GF-D8 (cell line): ENCODE results near the gene IL6R.

Source experiments
- DNase-seq: peaks from one replicate; lab custom pipeline; 2025; lab: John Stamatoyannopoulos, UW

IL6R gene

DNA sequence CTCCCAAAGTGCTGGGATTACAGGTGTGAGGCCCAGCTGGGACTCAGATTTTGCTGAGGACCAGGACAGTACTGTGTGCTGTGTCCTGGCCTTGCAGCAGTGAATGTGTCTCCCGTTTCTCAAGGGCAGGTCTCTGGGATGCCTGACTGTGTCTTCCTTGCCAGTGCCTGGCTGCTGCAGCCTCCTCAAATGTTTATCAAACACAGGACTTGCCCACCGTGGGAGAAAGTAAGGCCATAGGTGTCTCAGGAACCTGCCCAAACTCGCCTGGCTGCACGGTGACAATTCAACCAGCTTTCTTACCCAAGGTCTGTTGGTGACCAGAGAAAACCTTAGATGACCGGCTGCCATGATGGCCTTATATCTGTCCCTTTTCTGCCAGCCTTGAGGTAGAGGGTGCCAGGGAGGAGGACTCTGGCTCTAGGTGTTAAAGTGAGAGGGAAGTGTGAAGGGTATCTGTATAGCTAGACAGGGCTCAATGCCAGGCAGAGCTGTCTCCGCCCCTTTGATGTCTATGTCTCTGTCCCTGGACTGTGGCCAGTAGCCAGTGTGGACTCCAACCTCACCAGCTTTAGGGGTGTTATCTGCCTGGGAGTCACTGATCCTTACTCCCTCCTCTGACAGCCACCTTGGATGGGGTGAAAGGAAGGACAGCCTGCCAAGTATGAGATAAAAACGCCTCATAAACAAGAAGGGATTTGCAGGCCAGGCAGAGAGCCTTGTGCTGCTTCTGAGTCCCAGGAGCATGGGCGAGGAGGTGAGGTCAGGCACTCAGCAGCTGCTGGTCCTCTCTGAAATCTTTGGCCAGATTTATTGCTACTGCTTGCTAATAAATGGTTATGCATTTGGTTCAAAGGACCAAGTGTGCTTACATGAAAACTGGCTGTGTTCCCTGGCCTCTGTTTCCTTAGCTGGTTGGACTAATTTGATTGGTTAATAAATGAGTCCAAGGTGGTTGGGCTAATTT lies 22.3 kb downstream of the IL6R start:
- no peak for DNase-seq

GRCh38 chr1:154429118-154429517 lies 24.0 kb downstream of the IL6R start:
- no peak for DNase-seq

DNA sequence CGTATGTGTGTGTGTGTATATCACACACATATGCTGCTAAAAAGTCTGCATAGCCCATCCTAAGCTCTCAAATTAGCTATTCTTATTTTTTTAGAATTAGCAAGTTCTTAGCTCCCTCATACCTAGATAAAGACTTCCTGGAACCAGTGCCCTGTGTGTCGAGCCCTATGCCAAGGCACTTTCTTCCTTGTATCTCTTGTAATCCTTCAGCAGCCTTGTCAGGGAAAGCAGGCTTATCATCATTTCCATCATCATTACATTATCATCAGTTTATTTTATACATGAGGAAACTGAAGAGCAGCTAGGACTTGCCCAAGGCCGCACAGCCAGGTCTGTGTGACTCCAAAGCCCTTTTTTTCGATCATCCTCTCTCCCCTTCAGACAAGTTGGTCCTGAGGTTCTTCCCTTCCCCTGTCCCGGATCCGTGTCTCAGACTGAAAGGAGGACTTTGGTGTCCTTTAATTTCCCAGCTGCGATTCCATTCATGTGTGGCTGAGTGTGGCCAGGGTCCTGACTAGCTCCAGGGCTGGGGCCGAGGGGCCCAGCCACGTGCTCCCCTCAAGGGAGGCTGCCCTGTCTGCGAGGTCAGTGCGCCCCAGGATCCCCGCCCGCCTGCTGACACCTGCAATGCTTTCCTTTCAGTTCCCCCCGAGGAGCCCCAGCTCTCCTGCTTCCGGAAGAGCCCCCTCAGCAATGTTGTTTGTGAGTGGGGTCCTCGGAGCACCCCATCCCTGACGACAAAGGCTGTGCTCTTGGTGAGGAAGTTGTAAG lies 24.9 kb downstream of the IL6R start:
- no peak for DNase-seq

- no peak for DNase-seq
These were observed 25.8 kb downstream of the IL6R start for GRCh38 chr1:154430903-154431302.

DNA sequence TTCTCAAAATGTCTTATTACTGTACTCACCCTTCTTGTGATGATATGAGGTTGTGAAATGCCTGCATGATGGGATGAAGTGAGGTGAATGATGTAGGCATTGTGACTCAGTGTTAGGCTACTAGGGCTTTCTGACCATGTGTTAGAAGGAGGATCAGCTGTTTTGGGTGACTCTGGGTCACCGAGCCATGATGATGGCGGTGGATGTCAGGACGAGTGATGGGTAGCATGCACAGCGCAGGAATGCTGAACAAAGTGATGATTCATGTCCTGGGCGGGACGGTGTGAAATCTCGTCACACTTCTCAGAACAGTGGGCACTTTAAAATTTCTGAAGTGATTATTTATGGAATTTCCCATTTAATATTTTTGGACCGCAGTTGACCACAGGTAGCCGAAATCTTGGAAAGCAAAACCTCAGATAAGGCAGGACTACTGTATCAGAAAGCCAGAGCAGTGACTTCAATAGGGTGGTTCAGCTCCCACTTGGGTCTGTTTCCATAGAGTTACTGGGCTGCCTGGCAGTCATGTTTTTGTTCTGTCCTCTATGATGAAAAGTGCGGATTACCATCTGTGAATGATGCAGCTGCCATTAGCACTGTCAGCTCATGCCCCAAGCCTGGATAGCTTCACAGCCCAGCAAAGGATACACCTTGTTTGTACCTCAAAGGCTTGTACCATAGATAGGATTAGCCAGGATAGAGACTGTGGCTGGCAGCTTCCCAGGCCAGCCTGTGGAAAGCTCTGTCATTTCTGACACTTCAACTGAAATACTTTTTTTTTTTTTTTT lies 26.6 kb downstream of the IL6R start:
- no peak for DNase-seq

DNA sequence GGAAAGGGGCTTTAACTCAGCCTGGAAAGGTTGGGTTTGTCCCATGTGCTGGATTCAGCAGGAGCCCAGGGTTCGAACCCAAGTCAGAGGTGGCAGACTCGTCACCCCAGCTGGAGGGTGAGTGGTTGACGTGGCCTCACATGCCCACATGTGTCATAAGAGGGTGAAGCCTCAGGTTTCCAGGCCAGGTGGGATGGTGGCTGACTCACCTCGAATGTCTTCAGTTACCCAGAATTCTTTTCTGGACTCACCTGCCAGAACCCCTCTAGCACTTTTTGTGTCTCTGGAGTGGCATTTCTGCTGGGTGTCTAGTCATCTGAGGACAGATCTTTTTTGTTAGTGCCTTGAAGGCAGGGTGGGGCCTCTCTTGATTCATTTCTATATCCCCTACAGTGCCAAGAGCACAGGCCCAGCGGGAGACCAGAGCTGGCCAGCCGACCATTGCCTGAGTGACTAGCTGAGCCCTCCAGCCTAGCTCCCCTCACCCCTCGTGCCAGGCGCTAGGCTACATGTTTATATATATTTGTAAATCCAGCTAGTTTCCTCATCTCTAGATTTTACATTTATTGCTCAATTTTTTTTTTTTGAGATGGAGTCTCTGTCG lies 28.1 kb downstream of the IL6R start:
- no peak for DNase-seq

DNA sequence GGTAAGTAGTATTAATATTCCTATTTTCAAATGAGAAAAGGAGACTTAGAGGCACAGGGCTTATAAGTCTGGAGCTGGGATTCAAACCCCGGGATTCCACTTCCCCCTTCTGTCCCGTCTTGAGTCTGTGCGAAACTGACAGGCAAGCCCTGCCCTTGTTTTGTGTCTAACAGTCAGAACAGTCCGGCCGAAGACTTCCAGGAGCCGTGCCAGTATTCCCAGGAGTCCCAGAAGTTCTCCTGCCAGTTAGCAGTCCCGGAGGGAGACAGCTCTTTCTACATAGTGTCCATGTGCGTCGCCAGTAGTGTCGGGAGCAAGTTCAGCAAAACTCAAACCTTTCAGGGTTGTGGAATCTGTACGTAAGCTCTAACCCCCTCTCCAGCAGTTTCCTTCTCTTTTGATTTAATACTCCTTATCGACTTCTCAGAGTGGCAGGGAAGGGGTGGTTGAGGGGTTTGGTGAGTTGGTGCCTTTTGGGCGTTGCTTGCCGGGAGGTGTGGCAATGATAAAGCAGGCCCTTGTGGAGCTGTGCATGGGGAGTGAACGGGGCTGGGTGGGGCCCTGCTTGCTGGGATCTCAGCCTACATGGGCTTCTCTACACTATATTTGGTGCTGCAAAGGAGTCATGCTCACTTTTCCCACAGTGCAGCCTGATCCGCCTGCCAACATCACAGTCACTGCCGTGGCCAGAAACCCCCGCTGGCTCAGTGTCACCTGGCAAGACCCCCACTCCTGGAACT lies 29.4 kb downstream of the IL6R start:
- DNase-seq = no peak

DNA sequence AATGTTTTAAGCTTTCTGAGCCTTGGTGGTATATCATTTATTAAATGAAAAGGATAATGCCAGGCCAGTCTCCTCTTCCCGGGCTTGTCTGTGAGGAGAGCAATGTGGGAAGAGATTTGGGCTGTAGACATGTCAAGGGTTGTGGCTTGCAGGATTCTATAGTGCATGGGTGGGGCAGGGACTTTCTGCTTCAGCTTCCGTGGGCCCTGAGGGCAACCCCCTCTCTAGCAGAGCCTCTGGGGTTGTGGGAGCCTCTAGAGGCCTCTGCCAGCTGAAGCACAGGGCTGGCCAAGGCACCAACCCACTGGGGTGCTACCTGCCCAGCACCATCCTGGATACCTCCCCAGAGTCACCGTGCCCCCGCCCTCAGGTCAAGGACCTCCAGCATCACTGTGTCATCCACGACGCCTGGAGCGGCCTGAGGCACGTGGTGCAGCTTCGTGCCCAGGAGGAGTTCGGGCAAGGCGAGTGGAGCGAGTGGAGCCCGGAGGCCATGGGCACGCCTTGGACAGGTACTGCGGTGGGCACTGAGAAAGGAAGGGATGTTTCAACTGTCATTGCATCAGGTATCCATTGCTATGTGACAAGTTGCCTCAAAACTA lies 30.6 kb downstream of the IL6R start:
- DNase-seq = no peak

- DNase-seq = no peak
These were observed 31.3 kb downstream of the IL6R start for GRCh38 chr1:154436433-154436832.

GRCh38 chr1:154440036-154440804 lies 35.1 kb downstream of the IL6R start:
- DNase-seq = no peak

- DNase-seq = no peak
These were observed 36.2 kb downstream of the IL6R start for GRCh38 chr1:154441241-154441888.

DNA sequence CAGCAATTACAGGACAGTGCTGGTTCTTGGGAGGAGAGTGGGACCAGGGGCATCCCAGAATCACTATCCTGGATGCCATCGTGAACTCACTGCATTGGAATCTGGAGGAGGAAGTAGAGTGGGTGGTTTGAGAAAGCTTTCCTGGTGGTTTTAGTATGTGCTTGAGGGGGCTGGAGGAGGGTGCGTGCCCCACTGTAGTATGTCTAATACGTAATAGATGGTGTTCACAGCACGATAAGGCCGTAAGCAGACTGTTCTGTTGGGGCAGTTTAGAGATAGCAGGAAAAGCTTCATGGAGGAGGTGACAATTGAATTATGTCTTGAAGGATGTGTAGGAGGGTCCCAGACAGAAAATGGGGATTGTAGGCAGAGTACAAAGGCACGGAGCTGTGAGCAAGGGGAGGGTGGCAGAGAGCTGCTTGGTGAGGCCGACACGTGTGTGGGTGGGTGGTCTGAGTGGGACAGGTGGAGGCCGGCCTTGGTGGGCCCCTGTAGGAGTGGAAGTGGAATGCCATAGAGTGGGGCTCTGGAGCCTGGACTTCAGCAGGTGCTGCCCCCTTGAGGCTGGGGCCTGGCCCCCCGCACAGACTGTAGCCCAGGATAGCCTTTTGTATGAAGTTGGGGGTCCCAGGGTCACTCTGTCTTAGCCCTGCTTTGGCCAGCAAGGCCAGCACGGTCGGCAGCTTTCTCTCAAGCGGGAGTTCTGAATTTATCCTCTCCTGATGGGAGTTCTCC lies 37.0 kb downstream of the IL6R start:
- DNase-seq = no peak

- DNase-seq = no peak
These were observed 38.3 kb downstream of the IL6R start for GRCh38 chr1:154443274-154444013.

GRCh38 chr1:154445040-154445472 lies 39.9 kb downstream of the IL6R start:
- peak; percentile 31 for DNase-seq

DNA sequence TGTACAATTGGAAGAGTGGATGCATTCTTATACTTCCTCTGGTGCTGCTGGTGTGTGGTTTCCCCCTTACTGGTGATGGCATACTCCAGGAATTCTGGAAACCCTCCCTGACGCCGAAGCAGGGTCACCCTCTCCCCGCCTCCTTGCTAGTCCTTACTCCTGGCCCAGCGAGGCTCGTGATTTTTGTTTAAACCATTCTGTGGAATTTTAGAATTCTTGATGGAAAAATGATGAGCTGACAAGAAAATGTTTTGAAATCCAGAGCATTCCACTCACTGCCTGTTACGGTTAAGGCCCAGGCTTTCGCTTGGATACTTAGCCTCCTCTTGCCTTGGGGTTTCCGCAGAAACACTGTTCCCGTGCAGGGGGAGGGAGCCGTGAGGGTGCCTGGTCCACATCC lies 41.1 kb downstream of the IL6R start:
- no peak for DNase-seq

GRCh38 chr1:154446789-154447188 lies 41.6 kb downstream of the IL6R start:
- DNase-seq = no peak

- DNase-seq = no peak
These were observed 43.2 kb downstream of the IL6R start for GRCh38 chr1:154448331-154448811.

DNA sequence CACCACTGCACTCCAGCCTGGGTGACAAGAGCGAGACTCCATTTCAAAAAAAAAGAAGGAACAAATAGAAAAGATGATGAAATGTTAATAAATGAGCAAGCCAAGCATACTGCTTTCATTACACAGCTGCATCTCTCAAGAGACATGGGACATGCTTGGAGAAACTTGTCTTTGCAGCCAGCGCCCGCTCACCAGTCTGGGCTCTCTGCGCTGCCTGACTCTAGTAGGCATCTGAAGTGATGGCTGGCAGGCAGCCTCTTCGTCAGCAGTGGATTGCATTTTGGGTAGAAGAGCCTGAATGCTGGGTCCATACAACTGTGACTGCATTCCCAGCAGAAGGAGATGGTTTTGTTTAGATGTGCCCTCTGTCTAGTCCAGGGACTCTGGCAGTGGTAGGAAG lies 48.0 kb downstream of the IL6R start:
- no peak for DNase-seq
